ENCODE results near the gene FGD5. TPM values are rescaled to one million over a fixed set of nuclear protein-coding genes. Genes with fewer than 3 reads are reported as not detected.
A peak's percentile ranks its signal among the peaks of the same experiment; 100 is the strongest.

Gene FGD5
- total and polyA plus RNA-seq, 2 donors (not counting 1 experiment from before 2014, with no cell fraction given): 0.03 to 0.50 TPM

DNA sequence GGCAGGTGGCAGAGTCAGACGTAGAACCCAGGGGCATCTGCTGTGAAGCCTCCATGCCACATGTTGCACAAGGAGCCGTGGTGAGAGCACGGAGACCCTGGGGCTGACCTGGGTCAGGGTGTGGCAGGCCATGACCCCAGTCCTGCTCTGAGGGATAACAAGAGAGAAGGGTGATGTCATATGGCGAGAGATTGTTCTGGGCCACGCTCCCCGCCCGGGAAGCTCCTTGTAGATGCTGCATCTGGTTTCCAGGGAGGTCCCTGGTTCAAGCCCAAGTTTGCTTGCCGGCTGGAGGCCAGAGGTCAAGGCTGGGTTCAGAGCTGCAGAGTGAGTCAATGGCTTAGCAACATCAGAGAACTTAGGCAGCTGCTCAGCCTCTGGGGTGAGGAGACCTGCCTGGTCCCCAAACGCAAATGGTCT is 17.3 kb downstream of the FGD5 start:
- H4K20me1 ChIP-seq (ENCODE audit: control insufficient read depth, extremely low read depth, insufficient read depth, low read length): no peaks in the 10 kb centered on the region
- H3K4me1 ChIP-seq (ENCODE audit: control insufficient read depth, extremely low read depth, insufficient read depth, low read length): no peaks in the 10 kb centered on the region
- peaks cover 2% of the 10 kb centered on the region for H3K27me3 ChIP-seq (ENCODE audit: control insufficient read depth, insufficient read depth, low read length)
- no peaks in the 10 kb centered on the region for H3K9me3 ChIP-seq (ENCODE audit: control insufficient read depth, insufficient read depth, low read depth, low read length)
- H3K4me3 ChIP-seq (replicated peaks in 1 of 4; ENCODE audit: control extremely low read depth in 1 of 4, insufficient read depth in 1 of 4, low read depth in 3 of 4, low read length in 4 of 4): no peak overlapping the region
- peak in 1 of 2 donors; percentile 40 for DNase-seq (ENCODE audit: low read depth in 2 of 2)
- TF ChIP-seq EZH2 (IDR thresholded peaks at IDR 0.05; ENCODE audit: low read length, missing control alignments): no peak
- TF ChIP-seq, protein P1, sequence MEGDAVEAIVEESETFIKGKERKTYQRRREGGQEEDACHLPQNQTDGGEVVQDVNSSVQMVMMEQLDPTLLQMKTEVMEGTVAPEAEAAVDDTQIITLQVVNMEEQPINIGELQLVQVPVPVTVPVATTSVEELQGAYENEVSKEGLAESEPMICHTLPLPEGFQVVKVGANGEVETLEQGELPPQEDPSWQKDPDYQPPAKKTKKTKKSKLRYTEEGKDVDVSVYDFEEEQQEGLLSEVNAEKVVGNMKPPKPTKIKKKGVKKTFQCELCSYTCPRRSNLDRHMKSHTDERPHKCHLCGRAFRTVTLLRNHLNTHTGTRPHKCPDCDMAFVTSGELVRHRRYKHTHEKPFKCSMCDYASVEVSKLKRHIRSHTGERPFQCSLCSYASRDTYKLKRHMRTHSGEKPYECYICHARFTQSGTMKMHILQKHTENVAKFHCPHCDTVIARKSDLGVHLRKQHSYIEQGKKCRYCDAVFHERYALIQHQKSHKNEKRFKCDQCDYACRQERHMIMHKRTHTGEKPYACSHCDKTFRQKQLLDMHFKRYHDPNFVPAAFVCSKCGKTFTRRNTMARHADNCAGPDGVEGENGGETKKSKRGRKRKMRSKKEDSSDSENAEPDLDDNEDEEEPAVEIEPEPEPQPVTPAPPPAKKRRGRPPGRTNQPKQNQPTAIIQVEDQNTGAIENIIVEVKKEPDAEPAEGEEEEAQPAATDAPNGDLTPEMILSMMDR (conservative IDR thresholded peaks at IDR 0.05 in 1 of 2, IDR thresholded peaks at IDR 0.05 in 1 of 2; ENCODE audit: low read depth in 1 of 2, low read length in 2 of 2): no peak
- H3K27ac ChIP-seq (ENCODE audit: insufficient read depth, low read length): no peak overlapping the region
- H3K4me2 ChIP-seq (ENCODE audit: extremely low read depth, insufficient read depth, low read length): no peak overlapping the region
- H3K36me3 ChIP-seq (ENCODE audit: control insufficient read depth, insufficient read depth, low read length): no peaks in the 10 kb centered on the region
- H2AFZ ChIP-seq (ENCODE audit: low read length): no peak overlapping the region
- no peak overlapping the region for H3K9ac ChIP-seq (ENCODE audit: insufficient read depth, low read length)
- H3K79me2 ChIP-seq (ENCODE audit: control insufficient read depth, insufficient read depth, low read length): no peaks in the 10 kb centered on the region

DNA sequence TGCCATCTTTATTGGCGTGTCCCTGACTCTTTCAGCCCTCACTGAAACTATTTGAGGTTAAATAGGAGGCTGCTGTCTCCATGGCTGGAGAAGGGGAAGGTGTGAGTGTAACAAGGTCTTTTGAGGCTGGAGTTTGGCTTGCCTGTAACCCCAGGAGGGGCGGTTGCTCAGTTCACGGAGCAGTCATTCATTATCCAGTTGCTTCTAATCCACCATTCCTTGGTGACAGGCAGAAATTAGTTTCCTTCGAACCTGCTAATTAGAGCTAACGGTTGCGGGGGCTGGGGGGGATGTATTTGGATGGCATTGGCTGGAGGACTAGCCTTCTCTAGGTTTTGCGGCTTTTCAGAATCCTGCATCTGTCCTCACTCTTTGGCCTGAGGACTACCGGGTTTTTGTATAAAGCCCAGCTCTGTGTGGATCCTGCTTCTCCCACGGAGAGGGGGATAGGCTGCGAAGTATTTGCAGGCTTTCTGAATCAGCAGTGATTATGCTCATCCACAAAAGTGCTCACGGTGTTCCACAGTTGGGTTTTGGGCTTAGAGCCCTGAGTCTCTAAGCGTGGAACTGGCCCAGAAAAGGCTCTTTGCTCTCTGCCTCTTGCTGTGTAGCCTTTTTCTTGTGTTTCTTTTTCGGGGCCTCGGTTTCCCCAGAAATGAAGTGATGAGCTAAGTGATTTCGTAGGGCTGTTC is 18.6 kb downstream of the FGD5 start:
- Histone ChIP-seq H3K27ac (ENCODE audit: insufficient read depth, low read length) (no peak overlapping the region), H3K9me3 (ENCODE audit: control insufficient read depth, insufficient read depth, low read depth, low read length) (no peaks in the 10 kb centered on the region), H4K20me1 (ENCODE audit: control insufficient read depth, extremely low read depth, insufficient read depth, low read length) (no peaks in the 10 kb centered on the region), H3K4me1 (ENCODE audit: control insufficient read depth, extremely low read depth, insufficient read depth, low read length) (no peaks in the 10 kb centered on the region), H3K79me2 (ENCODE audit: control insufficient read depth, insufficient read depth, low read length) (no peaks in the 10 kb centered on the region), H3K4me3 (replicated peaks in 1 of 4; ENCODE audit: control extremely low read depth in 1 of 4, insufficient read depth in 1 of 4, low read depth in 3 of 4, low read length in 4 of 4) (no peak overlapping the region), H2AFZ (ENCODE audit: low read length) (no peak overlapping the region), H3K36me3 (ENCODE audit: control insufficient read depth, insufficient read depth, low read length) (no peaks in the 10 kb centered on the region), H3K9ac (ENCODE audit: insufficient read depth, low read length) (no peak overlapping the region), H3K4me2 (ENCODE audit: extremely low read depth, insufficient read depth, low read length) (no peak overlapping the region), H3K27me3 (ENCODE audit: control insufficient read depth, insufficient read depth, low read length) (no peaks in the 10 kb centered on the region)
- TF ChIP-seq, protein P1 (conservative IDR thresholded peaks at IDR 0.05 in 1 of 2, IDR thresholded peaks at IDR 0.05 in 1 of 2; ENCODE audit: low read depth in 1 of 2, low read length in 2 of 2): no peak
- TF ChIP-seq EZH2 (IDR thresholded peaks at IDR 0.05; ENCODE audit: low read length, missing control alignments): no peak
- DNase-seq (ENCODE audit: low read depth in 2 of 2): no peak

DNA sequence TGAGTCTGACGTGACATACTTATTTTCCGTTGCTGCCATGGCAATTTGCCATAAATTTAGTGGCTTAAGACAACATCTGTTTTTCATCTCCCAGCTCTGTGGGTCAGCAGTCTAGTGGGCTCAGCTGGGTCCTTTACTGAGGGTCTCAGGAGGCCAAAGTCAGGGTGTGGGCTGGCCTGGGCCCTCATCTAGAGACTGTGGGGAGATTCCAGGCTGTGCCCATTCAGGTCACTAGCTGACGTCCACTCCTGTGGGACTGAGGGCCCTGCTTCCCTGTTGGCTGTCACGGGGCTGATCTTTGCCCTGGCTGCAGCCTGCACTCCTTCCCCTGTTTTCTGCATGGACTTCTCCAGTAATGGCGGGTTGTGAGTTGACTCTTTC is 19.1 kb downstream of the FGD5 start:
- Histone ChIP-seq H3K4me2 (ENCODE audit: extremely low read depth, insufficient read depth, low read length) (no peak overlapping the region), H3K9me3 (ENCODE audit: control insufficient read depth, insufficient read depth, low read depth, low read length) (no peaks in the 10 kb centered on the region), H3K9ac (ENCODE audit: insufficient read depth, low read length) (no peak overlapping the region), H2AFZ (ENCODE audit: low read length) (no peak overlapping the region), H3K27me3 (ENCODE audit: control insufficient read depth, insufficient read depth, low read length) (no peaks in the 10 kb centered on the region), H3K36me3 (ENCODE audit: control insufficient read depth, insufficient read depth, low read length) (no peaks in the 10 kb centered on the region), H3K27ac (ENCODE audit: insufficient read depth, low read length) (no peak overlapping the region), H3K4me1 (ENCODE audit: control insufficient read depth, extremely low read depth, insufficient read depth, low read length) (no peaks in the 10 kb centered on the region), H3K79me2 (ENCODE audit: control insufficient read depth, insufficient read depth, low read length) (no peaks in the 10 kb centered on the region), H4K20me1 (ENCODE audit: control insufficient read depth, extremely low read depth, insufficient read depth, low read length) (no peaks in the 10 kb centered on the region), H3K4me3 (replicated peaks in 1 of 4; ENCODE audit: control extremely low read depth in 1 of 4, insufficient read depth in 1 of 4, low read depth in 3 of 4, low read length in 4 of 4) (no peak overlapping the region)
- TF ChIP-seq EZH2 (IDR thresholded peaks at IDR 0.05; ENCODE audit: low read length, missing control alignments): no peak
- TF ChIP-seq, protein P1 (conservative IDR thresholded peaks at IDR 0.05 in 1 of 2, IDR thresholded peaks at IDR 0.05 in 1 of 2; ENCODE audit: low read depth in 1 of 2, low read length in 2 of 2): no peak
- DNase-seq (ENCODE audit: low read depth in 2 of 2): peak in 1 of 2 donors; percentile 29
